HuH-7 (cell line): Measurements from ENCODE around the gene EBF4.
"Not testable (repeated sequence)": the region's sequence is repeated elsewhere in the genome, so short reads cannot be mapped to it uniquely, and the experiment has no call there.

Experiments used
- DNase-seq: peaks from one replicate; pipeline ENCODE4 v3.0.0; 2011; ENCODE audit warnings: low spot score

The EBF4 gene

GRCh38 chr20:2673453-2673852 is 19.1 kb upstream of the EBF4 start:
- DNase-seq: no peak

- no peak for DNase-seq
Observed at GRCh38 chr20:2680046-2680445, 12.5 kb upstream of the EBF4 start.

GRCh38 chr20:2682040-2682439 is 10.5 kb upstream of the EBF4 start:
- DNase-seq: not testable (repeated sequence)

- not testable (repeated sequence) for DNase-seq
Observed at GRCh38 chr20:2684817-2685216, 7.8 kb upstream of the EBF4 start.

- DNase-seq: no peak
Observed at GRCh38 chr20:2687514-2687913, 5.1 kb upstream of the EBF4 start.

GRCh38 chr20:2688041-2688591 is 4.5 kb upstream of the EBF4 start:
- DNase-seq: peak; percentile 84

- no peak for DNase-seq
Observed at GRCh38 chr20:2690213-2690612, 2.4 kb upstream of the EBF4 start.

- DNase-seq: no peak
Observed at GRCh38 chr20:2690718-2691117, 1.9 kb upstream of the EBF4 start.

- no peak for DNase-seq
Observed at GRCh38 chr20:2691127-2691526, 1.5 kb upstream of the EBF4 start.

- no peak for DNase-seq
Observed at GRCh38 chr20:2691663-2692035, 931 bp upstream of the EBF4 start.

GRCh38 chr20:2692886-2693285 is 306 bp downstream of the EBF4 start:
- no peak for DNase-seq

GRCh38 chr20:2693286-2694007 is 867 bp downstream of the EBF4 start:
- peak; percentile 71 for DNase-seq

- peak; percentile 44 for DNase-seq
Observed at GRCh38 chr20:2694008-2694471, 1.5 kb downstream of the EBF4 start.

- DNase-seq: no peak
Observed at GRCh38 chr20:2694519-2694918, 1.9 kb downstream of the EBF4 start.

- DNase-seq: no peak
Observed at GRCh38 chr20:2695206-2695983, 2.8 kb downstream of the EBF4 start.

- DNase-seq: not testable (repeated sequence)
Observed at GRCh38 chr20:2695984-2696525, 3.5 kb downstream of the EBF4 start.

- no peak for DNase-seq
Observed at GRCh38 chr20:2696646-2697045, 4.1 kb downstream of the EBF4 start.

GRCh38 chr20:2697768-2698167 is 5.2 kb downstream of the EBF4 start:
- no peak for DNase-seq

GRCh38 chr20:2698186-2698817 is 5.7 kb downstream of the EBF4 start:
- no peak for DNase-seq

GRCh38 chr20:2698912-2699311 is 6.3 kb downstream of the EBF4 start:
- no peak for DNase-seq

- DNase-seq: no peak
Observed at GRCh38 chr20:2699775-2700413, 7.3 kb downstream of the EBF4 start.
